Mesendoderm (in vitro differentiated cells): ENCODE measurements around the gene ADCY9.
A peak's percentile ranks its signal among the peaks of the same experiment; 100 is the strongest.

ENCODE experiments used
- DNase-seq: peaks from one replicate; pipeline ENCODE4 v3.0.0; 2013
- H2AK5ac ChIP-seq: 2 replicates; pipeline ENCODE4 v1.6.1; 2013; ENCODE audit warnings: low read length, inconsistent platforms
- H2BK120ac ChIP-seq: 2 replicates; pipeline ENCODE4 v1.6.1; 2013; ENCODE audit warnings: low read depth, mild to moderate bottlenecking, low read length, moderate library complexity, mixed read lengths
- H2BK15ac ChIP-seq: replicated peaks from 2 replicates; pipeline ENCODE4 v1.6.1; 2013; ENCODE audit warnings: low read depth, mild to moderate bottlenecking, moderate library complexity
- H2BK5ac ChIP-seq: 2 replicates; pipeline ENCODE4 v1.6.1; 2013; ENCODE audit warnings: low read length, inconsistent platforms
- H3K18ac ChIP-seq: 2 replicates; pipeline ENCODE4 v1.6.1; 2013; ENCODE audit warnings: mild to moderate bottlenecking, low read length, mixed read lengths
- H3K23ac ChIP-seq: one replicate; pipeline ENCODE4 v1.6.1; 2013; ENCODE audit warnings: low read length
- H3K27ac ChIP-seq: 2 replicates; pipeline ENCODE4 v1.5.1; 2013; ENCODE audit warnings: low read depth, mild to moderate bottlenecking, inconsistent platforms, low read length, moderate library complexity
- H3K27me3 ChIP-seq: 2 replicates; pipeline ENCODE4 v1.6.1; 2013; ENCODE audit warnings: low read length, control low read depth, mild to moderate bottlenecking, inconsistent platforms; ENCODE audit not compliant: insufficient read depth, poor library complexity
- H3K36me3 ChIP-seq: 2 replicates; pipeline ENCODE4 v1.6.1; 2013; ENCODE audit warnings: low read length, inconsistent platforms; ENCODE audit not compliant: control insufficient read depth, insufficient read depth
- H3K4ac ChIP-seq: one replicate; pipeline ENCODE4 v1.6.1; 2013; ENCODE audit warnings: low read depth, mild to moderate bottlenecking, low read length, moderate library complexity
- H3K4me1 ChIP-seq: 2 replicates; pipeline ENCODE4 v1.6.1; 2013; ENCODE audit warnings: low read depth, low read length, inconsistent platforms; ENCODE audit not compliant: control insufficient read depth
- H3K4me2 ChIP-seq: 2 replicates; pipeline ENCODE4 v1.6.1; 2013; ENCODE audit warnings: low read length
- H3K4me3 ChIP-seq: 2 replicates; pipeline ENCODE4 v1.5.1; 2013; ENCODE audit warnings: mild to moderate bottlenecking, low read length
- H3K56ac ChIP-seq: one replicate; pipeline ENCODE4 v1.6.1; 2013; ENCODE audit warnings: low read length
- H3K79me1 ChIP-seq: 2 replicates; pipeline ENCODE4 v1.6.1; 2013; ENCODE audit warnings: low read length, inconsistent platforms
- H3K79me2 ChIP-seq: 2 replicates; pipeline ENCODE4 v1.6.1; 2013; ENCODE audit warnings: mild to moderate bottlenecking, low read length; ENCODE audit not compliant: control insufficient read depth, insufficient read depth
- H3K9ac ChIP-seq: 2 replicates; pipeline ENCODE4 v1.6.1; 2013; ENCODE audit warnings: low read length, inconsistent platforms
- H4K5ac ChIP-seq: one replicate; pipeline ENCODE4 v1.6.1; 2013; ENCODE audit warnings: low read length
- H4K8ac ChIP-seq: one replicate; pipeline ENCODE4 v1.6.1; 2013; ENCODE audit warnings: low read depth, mild to moderate bottlenecking, control low read depth, low read length, moderate library complexity
- WGBS: extraction: QIAGEN DNeasy Blood & Tissue Kit; methylation state at CpG from one replicate; pipeline ENCODE4 v1.1.7; 2013; ENCODE audit warnings: low lambda C conversion rate, missing lambda C conversion rate; ENCODE audit not compliant: insufficient coverage; ENCODE audit errors: extremely low coverage; 5-methylcytosine and 5-hydroxymethylcytosine counted together

Gene ADCY9

GRCh38 chr16:4111748-4112696 lies 4.2 kb downstream of the ADCY9 start:
- WGBS = 100% methylated on average over 1 of the region's 16 CpGs
- Histone ChIP-seq H3K4me2 (no peak overlapping the region), H2BK15ac (no peak overlapping the region), H3K4me1 (peaks cover 5% of the 10 kb centered on the region), H3K27me3 (no peaks in the 10 kb centered on the region), H3K4ac (no peak overlapping the region), H3K4me3 (no peak overlapping the region), H4K5ac (no peak overlapping the region), H3K9ac (no peak overlapping the region), H3K36me3 (no peaks in the 10 kb centered on the region), H3K18ac (no peak overlapping the region), H3K56ac (no peak overlapping the region), H2BK5ac (no peak overlapping the region), H4K8ac (no peak overlapping the region), H3K79me1 (no peaks in the 10 kb centered on the region), H3K27ac (no peak overlapping the region), H2AK5ac (no peak overlapping the region), H2BK120ac (no peak overlapping the region), H3K23ac (no peak overlapping the region), H3K79me2 (no peaks in the 10 kb centered on the region)
- no peak for DNase-seq

- no peak overlapping the region for H2BK5ac ChIP-seq
- no peak overlapping the region for H3K27ac ChIP-seq
- H3K4me2 ChIP-seq = no peak overlapping the region
- no peak overlapping the region for H3K9ac ChIP-seq
- no peak overlapping the region for H4K5ac ChIP-seq
- H3K79me1 ChIP-seq = no peaks in the 10 kb centered on the region
- no peak overlapping the region for H3K56ac ChIP-seq
- no peaks in the 10 kb centered on the region for H3K36me3 ChIP-seq
- no peak overlapping the region for H3K23ac ChIP-seq
- WGBS = no CpG with 5 or more reads among the region's 14 CpGs
- H2BK15ac ChIP-seq = no peak overlapping the region
- no peak overlapping the region for H2AK5ac ChIP-seq
- H3K79me2 ChIP-seq = no peaks in the 10 kb centered on the region
- peak; percentile 23 for DNase-seq
- no peak overlapping the region for H3K4me3 ChIP-seq
- H3K27me3 ChIP-seq = no peaks in the 10 kb centered on the region
- no peak overlapping the region for H2BK120ac ChIP-seq
- peaks cover 5% of the 10 kb centered on the region for H3K4me1 ChIP-seq
- H3K18ac ChIP-seq = no peak overlapping the region
- H3K4ac ChIP-seq = no peak overlapping the region
- H4K8ac ChIP-seq = no peak overlapping the region
Observed at GRCh38 chr16:4110680-4111079, 5.6 kb downstream of the ADCY9 start.

GRCh38 chr16:4110065-4110464 lies 6.2 kb downstream of the ADCY9 start:
- Histone ChIP-seq H3K56ac (no peak overlapping the region), H3K79me1 (no peaks in the 10 kb centered on the region), H2BK15ac (no peak overlapping the region), H3K4ac (no peak overlapping the region), H3K4me3 (no peak overlapping the region), H3K79me2 (no peaks in the 10 kb centered on the region), H2AK5ac (no peak overlapping the region), H4K5ac (no peak overlapping the region), H3K23ac (no peak overlapping the region), H3K27ac (no peak overlapping the region), H2BK120ac (no peak overlapping the region), H2BK5ac (no peak overlapping the region), H3K4me1 (peaks cover 5% of the 10 kb centered on the region), H3K4me2 (no peak overlapping the region), H3K9ac (no peak overlapping the region), H4K8ac (no peak overlapping the region), H3K36me3 (no peaks in the 10 kb centered on the region), H3K18ac (no peak overlapping the region), H3K27me3 (no peaks in the 10 kb centered on the region)
- no peak for DNase-seq
- no CpG with 5 or more reads among the region's 13 CpGs for WGBS

- Histone ChIP-seq H2BK15ac (no peak overlapping the region), H4K5ac (no peak overlapping the region), H3K9ac (no peak overlapping the region), H3K18ac (no peak overlapping the region), H3K23ac (no peak overlapping the region), H3K4me1 (peaks cover 5% of the 10 kb centered on the region), H3K36me3 (no peaks in the 10 kb centered on the region), H3K79me2 (no peaks in the 10 kb centered on the region), H3K56ac (no peak overlapping the region), H3K4me3 (no peak overlapping the region), H2AK5ac (no peak overlapping the region), H3K4me2 (no peak overlapping the region), H3K79me1 (no peaks in the 10 kb centered on the region), H3K27ac (no peak overlapping the region), H2BK120ac (no peak overlapping the region), H4K8ac (no peak overlapping the region), H3K4ac (no peak overlapping the region), H3K27me3 (no peaks in the 10 kb centered on the region), H2BK5ac (no peak overlapping the region)
- no CpG with 5 or more reads among the region's 11 CpGs for WGBS
- DNase-seq = peak; percentile 27
Observed at GRCh38 chr16:4109250-4109736, 6.9 kb downstream of the ADCY9 start.

- Histone ChIP-seq H2AK5ac (no peak overlapping the region), H3K4me2 (no peak overlapping the region), H4K5ac (no peak overlapping the region), H3K36me3 (no peaks in the 10 kb centered on the region), H3K4me3 (no peak overlapping the region), H3K56ac (no peak overlapping the region), H3K27ac (no peak overlapping the region), H3K18ac (no peak overlapping the region), H3K4me1 (peaks cover 5% of the 10 kb centered on the region), H3K79me1 (no peaks in the 10 kb centered on the region), H2BK120ac (no peak overlapping the region), H3K9ac (no peak overlapping the region), H2BK15ac (no peak overlapping the region), H3K27me3 (no peaks in the 10 kb centered on the region), H3K23ac (no peak overlapping the region), H3K79me2 (no peaks in the 10 kb centered on the region), H3K4ac (no peak overlapping the region), H2BK5ac (no peak overlapping the region), H4K8ac (no peak overlapping the region)
- DNase-seq = no peak
- WGBS = no CpG with 5 or more reads among the region's 4 CpGs
Observed at GRCh38 chr16:4106516-4106915, 9.7 kb downstream of the ADCY9 start.
